Sigmoid colon (tissue), 7 donors: Measurements from ENCODE around the gene AP5M1. TPM values are rescaled to one million over a fixed set of nuclear protein-coding genes. Genes with fewer than 3 reads are reported as not detected.

ENCODE experiments used
- DNase-seq: peaks from one replicate; pipeline ENCODE4 v3.0.0-alpha.2; 2019
- H3K27ac ChIP-seq, 4 donors: fragments of 200-600 bp; sonication (generic); one replicate each; pipeline ENCODE4 v1.5.1; 2016 to 2019; ENCODE audit warnings: mild to moderate bottlenecking in 1 of 4
- H3K27me3 ChIP-seq, 3 donors: fragments of 200-600 bp; sonication (generic); one replicate each; pipeline ENCODE4 v1.5.1; 2019; ENCODE audit warnings: mild to moderate bottlenecking in 1 of 3
- H3K36me3 ChIP-seq, 4 donors: fragments of 200-600 bp; sonication (generic); one replicate each; pipeline ENCODE4 v1.5.1; 2016 to 2019
- H3K4me1 ChIP-seq, 4 donors: fragments of 200-600 bp; sonication (generic); one replicate each; pipeline ENCODE4 v1.5.1; 2017 to 2019
- H3K4me3 ChIP-seq, 4 donors: fragments of 200-600 bp; sonication (generic); one replicate each; pipeline ENCODE4 v1.5.1; 2017 to 2019; ENCODE audit warnings: mild to moderate bottlenecking in 2 of 4, moderate library complexity in 1 of 4
- H3K9me3 ChIP-seq, 4 donors: fragments of 200-600 bp in 3 of 4; sonication (generic) in 3 of 4; one replicate each; pipeline versions ENCODE4 v1.5.1 to v1.6.1; 2013 to 2019
- CTCF ChIP-seq, 4 experiments: fragments of 450-650 bp in 3 of 4; fragments of 200-600 bp in 1 of 4; IDR thresholded peaks; one replicate each; pipeline ENCODE4 v1.5.1; 2016 to 2019; ENCODE audit warnings: antibody characterized with exemption in 4 of 4, mild to moderate bottlenecking in 3 of 4, moderate library complexity in 2 of 4
- EP300 ChIP-seq, 4 donors: sonication (generic); formaldehyde crosslinking; IDR thresholded peaks; one replicate each; pipeline ENCODE4 v1.6.1; 2017; ENCODE audit warnings: antibody characterized with exemption in 4 of 4
- POLR2A ChIP-seq, 2 donors: fragments of 450-650 bp; IDR thresholded peaks; one replicate each; pipeline ENCODE4 v1.6.1; 2016; ENCODE audit warnings: antibody characterized with exemption in 2 of 2, mild to moderate bottlenecking in 2 of 2, moderate library complexity in 2 of 2
- POLR2AphosphoS5 ChIP-seq, 4 donors: sonication (generic); formaldehyde crosslinking; IDR thresholded peaks; one replicate each; pipeline ENCODE4 v1.6.1; 2017; ENCODE audit warnings: antibody characterized with exemption in 4 of 4
- WGBS, 2 donors: extraction: QIAGEN DNeasy Blood & Tissue Kit; methylation state at CpG; one replicate each; pipeline ENCODE4 v1.1.7; 2013; 5-methylcytosine and 5-hydroxymethylcytosine counted together
- intact Hi-C: fragments of 100-400 bp; cut with DNase I; formaldehyde crosslinking; loops from one replicate; pipeline ENCODE4 v1.15.1; 2023
- polyA plus RNA-seq, 3 donors: library from polyadenylated mRNA; stranded (reverse); fragments of 200-250 nt; gene quantifications; one replicate each; pipeline ENCODE4 v1.2.3, GENCODE V29; 2013
- total RNA-seq, 4 donors: library from RNA; depleted of rRNA; stranded (reverse); fragments of >200 nt; gene quantifications; one replicate each; pipeline ENCODE4 v1.1.0, GENCODE V29; 2016
- donor health status: healthy with polysubstance abuse.
- donor health status: Bipolar disorder and iron deficiency.
- donor health status: healthy.

AP5M1 gene
- total and polyA plus RNA-seq, 7 donors = 16.1 to 38.8 (median 21.4) TPM

DNA sequence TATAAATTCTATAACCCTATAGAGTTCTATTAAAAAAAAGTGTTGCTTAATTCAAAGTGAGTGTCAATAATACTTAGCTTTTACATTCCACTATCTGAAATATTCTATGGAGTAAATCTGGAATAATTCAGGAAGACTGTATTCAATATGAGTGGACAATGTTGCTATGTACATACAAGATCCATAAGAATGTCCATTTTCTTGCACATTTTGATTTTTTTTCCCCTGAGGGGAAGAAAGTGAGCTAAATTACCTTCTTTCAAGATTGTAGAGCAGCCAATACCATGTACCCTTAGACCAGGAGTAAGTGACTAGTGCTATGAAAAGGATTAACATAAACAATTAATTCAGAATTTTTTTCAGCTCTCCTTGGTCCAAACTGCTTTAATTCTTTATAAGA is 25.5 kb upstream of the AP5M1 start:
- intact Hi-C loops = no loop called here
- Histone ChIP-seq H3K4me1 (peaks cover 0 to 13% (median 1%) of the 10 kb centered on the region in 4 donors), H3K9me3 (no peaks in the 10 kb centered on the region), H3K27me3 (no peaks in the 10 kb centered on the region), H3K4me3 (no peak overlapping the region), H3K36me3 (peaks cover 0 to 32% (median 0%) of the 10 kb centered on the region in 4 donors), H3K27ac (no peak overlapping the region)
- DNase-seq = no peak
- TF ChIP-seq CTCF (IDR thresholded peaks at IDR 0.05) (no peak), EP300 (IDR thresholded peaks at IDR 0.05) (no peak), POLR2AphosphoS5 (IDR thresholded peaks at IDR 0.05) (no peak), POLR2A (IDR thresholded peaks at IDR 0.05) (no peak)

- 65 to 73% methylated on average over 2 of the region's 2 CpGs for WGBS, 2 donors
- intact Hi-C loops = no loop called here
These were observed 24.7 kb upstream of the AP5M1 start for GRCh38 chr14:57244106-57244505.

DNA sequence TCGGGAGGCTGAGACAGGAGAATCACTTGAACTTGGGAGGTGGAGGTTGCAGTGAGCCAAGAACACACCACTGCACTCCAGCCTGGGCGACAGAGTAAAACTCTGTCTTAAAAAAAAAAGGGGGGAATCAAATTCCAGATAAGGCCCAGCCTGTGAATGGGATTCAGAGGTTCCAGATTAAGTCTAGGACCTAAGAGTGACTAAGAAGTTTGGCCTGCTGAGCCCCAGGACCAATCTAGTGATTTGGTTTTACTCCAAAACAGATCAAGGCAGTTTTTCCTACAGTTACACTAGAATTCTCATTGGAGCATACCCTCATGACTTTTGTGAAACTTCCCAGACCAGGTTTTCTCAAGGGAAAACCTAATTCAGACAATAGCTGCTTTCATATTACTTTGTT is 22.8 kb upstream of the AP5M1 start:
- 94 to 95% methylated on average over 2 of the region's 2 CpGs for WGBS, 2 donors
- DNase-seq = no peak
- Histone ChIP-seq H3K4me3 (no peak overlapping the region), H3K27ac (no peak overlapping the region), H3K9me3 (no peaks in the 10 kb centered on the region), H3K4me1 (peaks cover 0 to 16% (median 1%) of the 10 kb centered on the region in 4 donors), H3K27me3 (no peaks in the 10 kb centered on the region), H3K36me3 (peaks cover 0 to 11% (median 0%) of the 10 kb centered on the region in 4 donors)
- TF ChIP-seq EP300 (IDR thresholded peaks at IDR 0.05) (no peak), POLR2AphosphoS5 (IDR thresholded peaks at IDR 0.05) (no peak), POLR2A (IDR thresholded peaks at IDR 0.05) (no peak), CTCF (IDR thresholded peaks at IDR 0.05) (no peak)
- intact Hi-C loops = no loop called here

More at GRCh38 chr14:57244106-57244505, 24.7 kb upstream of the AP5M1 start:
- Histone ChIP-seq H3K4me3 (no peak overlapping the region), H3K9me3 (no peaks in the 10 kb centered on the region), H3K27ac (no peak overlapping the region), H3K27me3 (no peaks in the 10 kb centered on the region), H3K4me1 (peaks cover 0 to 13% (median 1%) of the 10 kb centered on the region in 4 donors), H3K36me3 (peaks cover 0 to 24% (median 0%) of the 10 kb centered on the region in 4 donors)
- no peak for TF ChIP-seq POLR2AphosphoS5 (IDR thresholded peaks at IDR 0.05)
- TF ChIP-seq CTCF (IDR thresholded peaks at IDR 0.05) = no peak
- no peak for TF ChIP-seq POLR2A (IDR thresholded peaks at IDR 0.05)
- no peak for TF ChIP-seq EP300 (IDR thresholded peaks at IDR 0.05)
- no peak for DNase-seq

DNA sequence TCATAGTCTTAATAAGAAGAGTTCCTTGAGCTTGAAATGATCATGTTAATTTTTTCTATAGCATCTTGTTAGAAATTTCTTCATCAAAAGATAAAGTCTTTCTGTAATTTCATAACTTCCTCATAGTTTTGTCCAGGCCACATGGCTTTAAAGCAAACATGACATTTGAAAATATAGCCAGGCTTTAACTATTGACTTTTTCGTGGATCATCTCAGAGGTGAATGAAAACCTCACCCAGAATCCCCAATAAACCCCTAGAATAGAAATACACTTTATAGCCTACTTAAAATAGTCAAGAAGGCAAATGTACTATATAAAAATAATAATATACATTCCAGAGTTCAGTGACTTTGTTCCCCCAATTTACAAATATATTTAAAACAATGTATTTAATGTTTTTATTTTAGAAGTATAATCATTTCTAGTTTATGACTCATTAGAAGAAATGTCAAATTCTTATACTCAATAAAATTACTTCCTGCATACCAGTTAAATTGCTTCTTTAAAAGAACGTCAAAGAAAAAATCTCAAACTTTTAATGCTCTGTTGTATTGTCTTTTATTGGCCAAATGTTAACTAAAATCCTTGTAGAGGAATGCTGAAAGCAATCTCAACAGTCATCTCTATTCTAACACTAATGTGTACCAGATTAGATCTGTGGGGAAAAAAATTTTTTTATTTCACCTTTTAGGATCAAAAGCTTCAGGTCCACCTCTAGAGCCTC is 21.7 kb upstream of the AP5M1 start:
- DNase-seq = no peak
- Histone ChIP-seq H3K9me3 (no peaks in the 10 kb centered on the region), H3K4me1 (peaks cover 0 to 17% (median 1%) of the 10 kb centered on the region in 4 donors), H3K36me3 (peaks cover 0 to 10% (median 0%) of the 10 kb centered on the region in 4 donors), H3K4me3 (no peak overlapping the region), H3K27ac (no peak overlapping the region), H3K27me3 (no peaks in the 10 kb centered on the region)
- WGBS, 2 donors = 50 to 64% methylated on average over 2 of the region's 2 CpGs
- TF ChIP-seq EP300 (IDR thresholded peaks at IDR 0.05) (no peak), POLR2A (IDR thresholded peaks at IDR 0.05) (no peak), POLR2AphosphoS5 (IDR thresholded peaks at IDR 0.05) (no peak), CTCF (IDR thresholded peaks at IDR 0.05) (no peak)
- intact Hi-C loops = no loop called here
